SK-N-SH (cell line): ENCODE measurements around the gene CST3. TPM values are rescaled to one million over a fixed set of nuclear protein-coding genes. Genes with fewer than 3 reads are reported as not detected.

ENCODE experiments used
- CTCF ChIA-PET: fragments of 300-600, 350-600 bp; formaldehyde crosslinking; extraction: SDS; loops from one replicate; lab custom pipeline; 2021; lab: Yijun Ruan, JAX
- POLR2A ChIA-PET: fragments of 350-600 bp; sonication (Branson Sonifier 250); formaldehyde crosslinking; extraction: SDS; loops from one replicate; lab custom pipeline; 2020; ENCODE audit warnings: antibody characterized with exemption, inconsistent platforms; lab: Yijun Ruan, JAX
- DNase-seq: peaks from one replicate; pipeline ENCODE4 v3.0.0; 2012
- H2AFZ ChIP-seq: fragments of 200-600 bp; sonication (generic); 2 replicates; pipeline ENCODE4 v1.8.1; 2016; ENCODE audit warnings: antibody characterized with exemption, mild to moderate bottlenecking, low read depth
- H3F3A ChIP-seq: fragments of 200-600 bp; sonication (generic); replicated peaks from 2 replicates; pipeline ENCODE3; 2016; ENCODE audit warnings: antibody characterized with exemption, mild to moderate bottlenecking; ENCODE audit not compliant: insufficient read depth
- H3K27ac ChIP-seq, 2 experiments: fragments of 200-500 bp in 1 of 2; fragments of 200-600 bp in 1 of 2; sonication (Bioruptor generic) in 1 of 2; sonication (generic), shearing (Covaris generic) in 1 of 2; 2 replicates each; pipeline versions ENCODE4 v1.5.1 to v1.6.1; 2014 to 2016; ENCODE audit warnings: low read depth in 2 of 2, inconsistent platforms in 1 of 2, low read length in 1 of 2, mild to moderate bottlenecking in 1 of 2, mixed read lengths in 1 of 2
- H3K27me3 ChIP-seq: fragments of 200-600 bp; sonication (generic), shearing (Covaris generic); 2 replicates; pipeline ENCODE4 v1.6.1; 2016; ENCODE audit warnings: mixed run types; ENCODE audit not compliant: insufficient read depth
- H3K36me3 ChIP-seq, 2 experiments: fragments of 200-500 bp in 1 of 2; fragments of 200-600 bp in 1 of 2; sonication (Bioruptor generic) in 1 of 2; sonication (generic) in 1 of 2; replicated peaks in 1 of 2; 2 replicates each; pipeline versions ENCODE3 to v1.5.1; 2014 to 2016; ENCODE audit warnings: low read length in 1 of 2, mild to moderate bottlenecking in 1 of 2; ENCODE audit not compliant: insufficient read depth in 2 of 2, control insufficient read depth in 1 of 2
- H3K4me1 ChIP-seq, 2 experiments: fragments of 200-500 bp in 1 of 2; fragments of 200-600 bp in 1 of 2; sonication (Bioruptor generic) in 1 of 2; sonication (generic), shearing (Covaris generic) in 1 of 2; 2 replicates each; pipeline versions ENCODE4 v1.5.1 to v1.6.1; 2014 to 2016; ENCODE audit warnings: low read depth in 1 of 2, low read length in 1 of 2, mixed run types in 1 of 2; ENCODE audit not compliant: insufficient read depth in 2 of 2, control insufficient read depth in 1 of 2
- H3K4me2 ChIP-seq: fragments of 200-600 bp; sonication (generic), shearing (Covaris generic); 2 replicates; pipeline ENCODE4 v1.6.1; 2017; ENCODE audit warnings: mixed run types
- H3K4me3 ChIP-seq, 2 experiments: fragments of 200-500 bp in 1 of 2; fragments of 200-600 bp in 1 of 2; sonication (Bioruptor generic) in 1 of 2; sonication (generic), shearing (Covaris generic) in 1 of 2; 2 replicates each; pipeline versions ENCODE4 v1.5.1 to v1.8.1; 2014 to 2016; ENCODE audit warnings: low read depth in 2 of 2, inconsistent platforms in 1 of 2, low read length in 1 of 2, mild to moderate bottlenecking in 1 of 2, mixed read lengths in 1 of 2, moderate library complexity in 1 of 2
- H3K79me2 ChIP-seq: fragments of 200-600 bp; sonication (generic); 2 replicates; pipeline ENCODE4 v1.8.1; 2017; ENCODE audit warnings: mild to moderate bottlenecking; ENCODE audit not compliant: insufficient read depth
- H3K9ac ChIP-seq: fragments of 200-600 bp; sonication (generic); 2 replicates; pipeline ENCODE4 v1.6.1; 2017; ENCODE audit warnings: mixed run types
- H3K9me2 ChIP-seq: fragments of 200-600 bp; sonication (generic); 2 replicates; pipeline ENCODE4 v1.6.1; 2017; ENCODE audit warnings: mixed run types
- H3K9me3 ChIP-seq: fragments of 200-600 bp; sonication (generic); 2 replicates; pipeline ENCODE4 v1.6.1; 2017; ENCODE audit warnings: mixed run types, mild to moderate bottlenecking, moderate library complexity
- H4K20me1 ChIP-seq: fragments of 200-600 bp; sonication (generic); 2 replicates; pipeline ENCODE4 v1.6.1; 2017; ENCODE audit warnings: mild to moderate bottlenecking, mixed run types; ENCODE audit not compliant: insufficient read depth
- CHD2 ChIP-seq: fragments of 150-350 bp; IDR thresholded peaks from 2 replicates; pipeline ENCODE4 v1.6.1; 2018; ENCODE audit warnings: low read length; ENCODE audit not compliant: partially characterized antibody
- CTCF ChIP-seq: fragments of 200-600 bp; sonication (generic); IDR thresholded peaks from 2 replicates; pipeline ENCODE4 v1.6.1; 2017; ENCODE audit warnings: antibody characterized with exemption, mild to moderate bottlenecking, moderate library complexity
- ELF1 ChIP-seq: IDR thresholded peaks from 2 replicates; pipeline ENCODE4 v1.4.0; 2012
- EP300 ChIP-seq, 2 experiments: IDR thresholded peaks; 2 replicates each; pipeline versions ENCODE4 v1.4.0 to v1.6.1; 2012; ENCODE audit warnings: borderline replicate concordance in 1 of 2, low read depth in 1 of 2, low read length in 1 of 2
- GABPA ChIP-seq: IDR thresholded peaks from 2 replicates; pipeline ENCODE4 v1.4.0; 2012; ENCODE audit warnings: low read depth, mild to moderate bottlenecking
- GATA2 ChIP-seq: sonication (generic); formaldehyde crosslinking; IDR thresholded peaks from 2 replicates; pipeline ENCODE4 v1.5.0; 2020; ENCODE audit warnings: mild to moderate bottlenecking, missing genetic modification reagents
- NFIC ChIP-seq: IDR thresholded peaks from 2 replicates; pipeline ENCODE4 v1.4.0; 2012; ENCODE audit warnings: borderline replicate concordance
- NRF1 ChIP-seq: IDR thresholded peaks from 2 replicates; pipeline ENCODE4 v1.6.1; 2012; ENCODE audit warnings: low read depth, mild to moderate bottlenecking, low read length
- RCOR1 ChIP-seq: fragments of 150-350 bp; IDR thresholded peaks from 2 replicates; pipeline ENCODE4 v1.6.1; 2017; ENCODE audit warnings: antibody characterized with exemption, low read length
- REST ChIP-seq: IDR thresholded peaks from 2 replicates; pipeline ENCODE4 v1.6.1; 2012; ENCODE audit warnings: mild to moderate bottlenecking, low read depth, low read length, moderate library complexity
- SIN3A ChIP-seq: IDR thresholded peaks from 2 replicates; pipeline ENCODE4 v1.6.1; 2012; ENCODE audit warnings: low read depth, mild to moderate bottlenecking, low read length, moderate library complexity, borderline replicate concordance
- TCF12 ChIP-seq: IDR thresholded peaks from 2 replicates; pipeline ENCODE4 v1.4.0; 2012
- TEAD4 ChIP-seq: IDR thresholded peaks from 2 replicates; pipeline ENCODE4 v1.4.0; 2012; ENCODE audit warnings: mild to moderate bottlenecking, borderline replicate concordance; ENCODE audit not compliant: insufficient read depth
- USF2 ChIP-seq: fragments of 150-350 bp; IDR thresholded peaks from 2 replicates; pipeline ENCODE4 v1.6.1; 2017; ENCODE audit warnings: antibody characterized with exemption, low read length, low read depth, borderline replicate concordance
- WGBS: methylation state at CpG from one replicate; pipeline ENCODE4 v1.1.6; 2017; ENCODE audit warnings: low lambda C conversion rate; 5-methylcytosine and 5-hydroxymethylcytosine counted together
- polyA plus RNA-seq, 3 experiments: library from polyadenylated mRNA; depleted of rRNA; stranded (reverse); fragments of >200 nt; gene quantifications; 2 replicates each; pipeline ENCODE4 v1.2.3, GENCODE V29; 2012
- TF ChIP-seq, protein P1 (sequence below): fragments of 150-350 bp; IDR thresholded peaks from 2 replicates; pipeline ENCODE4 v1.6.1; 2016; ENCODE audit warnings: mild to moderate bottlenecking, low read depth, low read length

Gene CST3
- polyA plus RNA-seq, 1 of the 3 experiments (the other 2 are of a cell fraction): 428 TPM

- H3K9me2 ChIP-seq: no peaks in the 10 kb centered on the region
- H2AFZ ChIP-seq: no peak overlapping the region
- H3K27me3 ChIP-seq: no peaks in the 10 kb centered on the region
- POLR2A ChIA-PET: no interaction called here
- H3K79me2 ChIP-seq: no peaks in the 10 kb centered on the region
- no peak overlapping the region for H3K4me2 ChIP-seq
- TF ChIP-seq USF2: no peak
- TF ChIP-seq CHD2: no peak
- TF ChIP-seq GABPA: no peak
- no peak for TF ChIP-seq CTCF
- TF ChIP-seq NFIC: no peak
- TF ChIP-seq, protein P1, sequence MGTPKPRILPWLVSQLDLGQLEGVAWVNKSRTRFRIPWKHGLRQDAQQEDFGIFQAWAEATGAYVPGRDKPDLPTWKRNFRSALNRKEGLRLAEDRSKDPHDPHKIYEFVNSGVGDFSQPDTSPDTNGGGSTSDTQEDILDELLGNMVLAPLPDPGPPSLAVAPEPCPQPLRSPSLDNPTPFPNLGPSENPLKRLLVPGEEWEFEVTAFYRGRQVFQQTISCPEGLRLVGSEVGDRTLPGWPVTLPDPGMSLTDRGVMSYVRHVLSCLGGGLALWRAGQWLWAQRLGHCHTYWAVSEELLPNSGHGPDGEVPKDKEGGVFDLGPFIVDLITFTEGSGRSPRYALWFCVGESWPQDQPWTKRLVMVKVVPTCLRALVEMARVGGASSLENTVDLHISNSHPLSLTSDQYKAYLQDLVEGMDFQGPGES: no peak
- TF ChIP-seq TCF12: no peak
- TF ChIP-seq TEAD4: no peak
- TF ChIP-seq ELF1: no peak
- TF ChIP-seq RCOR1: no peak
- TF ChIP-seq NRF1: no peak
- TF ChIP-seq EP300 (IDR thresholded peaks at IDR 0.05; ENCODE audit: borderline replicate concordance in 1 of 2, low read depth in 1 of 2, low read length in 1 of 2): no peak
- no peak for TF ChIP-seq SIN3A
- no peak for TF ChIP-seq REST
- TF ChIP-seq GATA2 (CRISPR knock-in tag): no peak
- DNase-seq: no peak
- no peaks in the 10 kb centered on the region for H3F3A ChIP-seq
- H3K9me3 ChIP-seq: no peaks in the 10 kb centered on the region
- WGBS: 2% methylated on average over 4 of the region's 10 CpGs
- CTCF ChIA-PET: no interaction called here
- H3K4me1 ChIP-seq: no peaks in the 10 kb centered on the region
- H3K9ac ChIP-seq: no peak overlapping the region
- H3K36me3 ChIP-seq: no peaks in the 10 kb centered on the region
- H4K20me1 ChIP-seq: no peaks in the 10 kb centered on the region
- H3K4me3 ChIP-seq: no peak overlapping the region
- H3K27ac ChIP-seq: no peak overlapping the region
Observed at GRCh38 chr20:23588434-23589403, 49.0 kb downstream of the CST3 start.
